ENCODE results near the gene ARPC1B. TPM values are rescaled to one million over a fixed set of nuclear protein-coding genes. Genes with fewer than 3 reads are reported as not detected.
"Not testable (repeated sequence)": the region's sequence is repeated elsewhere in the genome, so short reads cannot be mapped to it uniquely, and the experiment has no call there.

ARPC1B gene
- total RNA-seq, 1 experiment from 2014 or later, result 381 TPM

- TF ChIP-seq EZH2 (IDR thresholded peaks at IDR 0.05; ENCODE audit: low read length, unreplicated experiment), result no peak
- TF ChIP-seq EZH2phosphoT487 (IDR thresholded peaks at IDR 0.05; ENCODE audit: borderline replicate concordance, low read length), result no peak
- no peak for TF ChIP-seq CTCF (conservative IDR thresholded peaks at IDR 0.05; ENCODE audit: low read depth, low read length)
- H3K9me2 ChIP-seq (replicated peaks; ENCODE audit: low read length), result no peaks in the 10 kb centered on the region
- CTCF ChIA-PET, result no interaction called here
Measured at GRCh38 chr7:99355098-99355497, 19.4 kb upstream of the ARPC1B start.

GRCh38 chr7:99357701-99358490 lies 16.6 kb upstream of the ARPC1B start:
- POLR2A ChIA-PET (ENCODE audit: unreplicated experiment), result no interaction called here
- ATAC-seq (no peak), DNase-seq (no peak)
- Histone ChIP-seq H3K27ac (ENCODE audit: low read length) (no peak overlapping the region), H3K9me3 (ENCODE audit: low read length) (no peaks in the 10 kb centered on the region), H3K36me3 (ENCODE audit: low read depth, low read length) (peaks cover 35% of the 10 kb centered on the region), H3K27me3 (ENCODE audit: low read length) (no peaks in the 10 kb centered on the region), H3K9ac (ENCODE audit: low read length) (no peak overlapping the region), H2AFZ (ENCODE audit: low read length) (no peak overlapping the region), H3K4me1 (ENCODE audit: insufficient read depth, low read length) (no peaks in the 10 kb centered on the region), H3K79me2 (ENCODE audit: low read length) (no peaks in the 10 kb centered on the region), H3K4me3 (ENCODE audit: low read length) (no peak overlapping the region), H3K9me2 (replicated peaks; ENCODE audit: low read length) (no peaks in the 10 kb centered on the region), H3F3A (ENCODE audit: low read length, unreplicated experiment) (no peaks in the 10 kb centered on the region), H3K4me2 (ENCODE audit: low read length) (no peak overlapping the region), H4K20me1 (ENCODE audit: low read length) (no peaks in the 10 kb centered on the region)
- no TSS peak for BruUV-seq (replicated peaks)
- TF ChIP-seq EZH2 (IDR thresholded peaks at IDR 0.05; ENCODE audit: low read length, unreplicated experiment) (no peak), CTCF (conservative IDR thresholded peaks at IDR 0.05; ENCODE audit: low read depth, low read length) (no peak), EZH2phosphoT487 (IDR thresholded peaks at IDR 0.05; ENCODE audit: borderline replicate concordance, low read length) (no peak)
- intact Hi-C loops (cut with micrococcal nuclease), result no loop called here
- CTCF ChIA-PET, result no interaction called here

More at GRCh38 chr7:99355098-99355497, 19.4 kb upstream of the ARPC1B start:
- Histone ChIP-seq H3K36me3 (ENCODE audit: low read depth, low read length) (peaks cover 30% of the 10 kb centered on the region), H3K9ac (ENCODE audit: low read length) (no peak overlapping the region), H3F3A (ENCODE audit: low read length, unreplicated experiment) (no peaks in the 10 kb centered on the region), H4K20me1 (ENCODE audit: low read length) (no peaks in the 10 kb centered on the region), H3K27ac (ENCODE audit: low read length) (no peak overlapping the region), H3K4me3 (ENCODE audit: low read length) (no peak overlapping the region), H3K4me2 (ENCODE audit: low read length) (no peak overlapping the region), H3K9me3 (ENCODE audit: low read length) (no peaks in the 10 kb centered on the region), H2AFZ (ENCODE audit: low read length) (no peak overlapping the region), H3K4me1 (ENCODE audit: insufficient read depth, low read length) (no peaks in the 10 kb centered on the region), H3K79me2 (ENCODE audit: low read length) (no peaks in the 10 kb centered on the region), H3K27me3 (ENCODE audit: low read length) (no peaks in the 10 kb centered on the region)
- intact Hi-C loops (cut with micrococcal nuclease), result no loop called here
- BruUV-seq (replicated peaks), result TSS peak; percentile 14
- ATAC-seq (no peak), DNase-seq (no peak)
- POLR2A ChIA-PET (ENCODE audit: unreplicated experiment), result no interaction called here

GRCh38 chr7:99358521-99358920 lies 16.0 kb upstream of the ARPC1B start:
- H2AFZ ChIP-seq (ENCODE audit: low read length); H3F3A ChIP-seq (ENCODE audit: low read length, unreplicated experiment); CTCF ChIA-PET; BruUV-seq (replicated peaks); H3K9ac ChIP-seq (ENCODE audit: low read length); H3K9me3 ChIP-seq (ENCODE audit: low read length); intact Hi-C loops (cut with micrococcal nuclease); H4K20me1 ChIP-seq (ENCODE audit: low read length); H3K4me2 ChIP-seq (ENCODE audit: low read length); H3K79me2 ChIP-seq (ENCODE audit: low read length); H3K4me1 ChIP-seq (ENCODE audit: insufficient read depth, low read length); H3K9me2 ChIP-seq (replicated peaks; ENCODE audit: low read length); H3K27me3 ChIP-seq (ENCODE audit: low read length); DNase-seq; ATAC-seq; H3K4me3 ChIP-seq (ENCODE audit: low read length); H3K27ac ChIP-seq (ENCODE audit: low read length); POLR2A ChIA-PET (ENCODE audit: unreplicated experiment): not testable (repeated sequence)
- H3K36me3 ChIP-seq (ENCODE audit: low read depth, low read length), result peaks cover 41% of the 10 kb centered on the region
